Activated gamma-delta T cell treated with Interleukin-2 at 50 U/mL for 16 hours (primary cell): ENCODE results near the gene GALNT14.

ENCODE experiments used
- DNase-seq: peaks from one replicate; pipeline ENCODE4 v3.0.0-alpha.2; 2020

GALNT14 gene

GRCh38 chr2:31083234-31083993 is 54.8 kb downstream of the GALNT14 start:
- no peak for DNase-seq

- no peak for DNase-seq
Observed at GRCh38 chr2:31082002-31082401, 56.2 kb downstream of the GALNT14 start.

- DNase-seq = no peak
Observed at GRCh38 chr2:31081492-31081891, 56.7 kb downstream of the GALNT14 start.

- DNase-seq = no peak
Observed at GRCh38 chr2:31080361-31080760, 57.9 kb downstream of the GALNT14 start.

- DNase-seq = no peak
Observed at GRCh38 chr2:31079665-31080064, 58.6 kb downstream of the GALNT14 start.

- DNase-seq = no peak
Observed at GRCh38 chr2:31078579-31079105, 59.6 kb downstream of the GALNT14 start.

GRCh38 chr2:31078011-31078410 is 60.2 kb downstream of the GALNT14 start:
- DNase-seq = no peak

- no peak for DNase-seq
Observed at GRCh38 chr2:31075941-31076590, 62.2 kb downstream of the GALNT14 start.

GRCh38 chr2:31075431-31075830 is 62.8 kb downstream of the GALNT14 start:
- DNase-seq = no peak

GRCh38 chr2:31071741-31072140 is 66.5 kb downstream of the GALNT14 start:
- DNase-seq = no peak

GRCh38 chr2:31070339-31071125 is 67.7 kb downstream of the GALNT14 start:
- DNase-seq = no peak

GRCh38 chr2:31069643-31070325 is 68.5 kb downstream of the GALNT14 start:
- no peak for DNase-seq

GRCh38 chr2:31067259-31067658 is 71.0 kb downstream of the GALNT14 start:
- no peak for DNase-seq

- no peak for DNase-seq
Observed at GRCh38 chr2:31066551-31066950, 71.7 kb downstream of the GALNT14 start.

GRCh38 chr2:31066086-31066485 is 72.2 kb downstream of the GALNT14 start:
- no peak for DNase-seq

GRCh38 chr2:31065356-31065755 is 72.9 kb downstream of the GALNT14 start:
- DNase-seq = no peak

- DNase-seq = no peak
Observed at GRCh38 chr2:31060397-31060796, 77.8 kb downstream of the GALNT14 start.

- no peak for DNase-seq
Observed at GRCh38 chr2:31058096-31059035, 79.9 kb downstream of the GALNT14 start.

GRCh38 chr2:31057691-31058090 is 80.5 kb downstream of the GALNT14 start:
- no peak for DNase-seq

- DNase-seq = no peak
Observed at GRCh38 chr2:31055938-31056337, 82.3 kb downstream of the GALNT14 start.

- DNase-seq = no peak
Observed at GRCh38 chr2:31054842-31055388, 83.3 kb downstream of the GALNT14 start.
